GM19372 (cell line): ENCODE results near the gene ATP9A.
A peak's percentile ranks its signal among the peaks of the same experiment; 100 is the strongest.

Experiments used
- ATAC-seq: cut with Tn5 transposase; IDR thresholded peaks from one replicate; pipeline ENCODE4 v1.9.1; 2021; ENCODE audit warnings: mild to moderate bottlenecking, low read depth, moderate library complexity; ENCODE audit not compliant: unreplicated experiment

The ATP9A gene

DNA sequence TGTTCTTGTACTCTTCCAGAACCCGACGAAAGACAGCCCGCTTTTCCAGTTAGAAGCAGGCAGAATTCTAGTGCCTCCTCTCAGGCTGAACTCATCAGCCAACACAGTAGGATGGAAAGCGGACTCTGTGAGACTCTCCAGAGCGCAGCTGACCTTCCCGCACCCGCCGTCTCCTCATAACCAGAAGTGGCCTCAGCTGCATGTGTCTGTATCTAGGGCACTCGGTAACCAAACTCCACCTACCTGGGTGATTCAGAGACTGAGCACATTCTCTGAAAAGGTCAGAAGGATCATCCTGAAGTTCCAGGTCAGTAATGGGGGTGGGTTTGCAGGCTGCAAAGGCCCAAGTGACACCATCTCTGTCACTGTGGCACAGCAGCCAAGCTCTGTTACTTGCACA, 158.9 kb downstream of the ATP9A start:
- no peak for ATAC-seq

DNA sequence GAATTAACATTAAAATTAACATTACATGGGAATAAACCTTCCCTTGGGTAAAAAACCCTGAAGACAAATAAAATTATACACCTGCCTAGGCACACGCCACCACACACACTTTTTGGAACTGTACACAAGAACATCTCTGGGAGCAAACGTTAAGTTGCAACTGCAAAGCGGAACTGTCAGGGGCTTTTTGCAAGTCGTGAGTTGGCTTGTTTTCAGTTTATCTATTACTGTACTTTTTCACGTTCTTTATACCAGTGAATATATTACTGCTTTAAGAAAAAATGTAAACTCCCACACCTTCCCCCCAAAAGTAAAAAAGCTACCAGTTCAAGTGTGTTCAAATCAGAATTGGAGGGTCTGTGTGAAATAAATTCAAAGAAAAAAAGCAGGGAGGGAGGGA, 160.1 kb downstream of the ATP9A start:
- ATAC-seq = no peak

DNA sequence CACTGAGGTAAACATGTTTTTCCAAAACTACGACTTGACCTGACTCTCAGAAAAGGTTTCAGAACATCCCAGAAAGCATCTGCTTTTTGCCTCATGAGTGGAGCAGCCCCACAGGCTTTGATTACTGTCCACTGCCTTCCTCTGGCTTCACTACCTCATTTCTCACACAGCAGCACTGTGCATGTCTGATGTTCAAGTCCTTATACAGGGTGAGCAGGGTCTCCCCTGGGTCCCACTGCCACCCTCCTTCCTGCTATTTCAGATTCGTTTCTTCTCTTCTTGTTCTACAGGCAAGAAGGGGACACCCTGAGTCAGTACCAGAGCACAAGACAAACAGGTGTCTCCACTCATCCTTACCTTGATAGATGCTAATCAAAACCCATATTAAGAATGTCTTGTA, 161.0 kb downstream of the ATP9A start:
- ATAC-seq = no peak

DNA sequence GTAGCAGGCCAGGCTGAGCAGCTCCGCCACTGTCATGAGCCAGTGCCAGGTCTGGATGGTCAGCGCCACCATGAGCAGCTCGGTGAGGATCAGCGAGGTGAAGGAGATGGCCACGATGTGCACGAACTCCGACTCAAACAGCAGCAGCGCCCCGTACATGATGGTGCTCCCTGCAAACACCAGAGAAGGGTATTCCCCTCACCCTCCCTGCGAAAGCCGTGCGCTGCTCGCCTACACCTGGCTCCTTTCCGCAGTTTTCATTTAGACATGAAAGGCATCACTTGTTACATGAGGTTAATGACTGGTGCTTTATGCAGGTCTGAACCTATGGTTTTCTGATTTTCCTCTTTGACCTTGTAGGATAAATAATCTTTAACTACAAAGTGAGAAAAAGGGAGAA, 163.3 kb downstream of the ATP9A start:
- ATAC-seq = no peak

DNA sequence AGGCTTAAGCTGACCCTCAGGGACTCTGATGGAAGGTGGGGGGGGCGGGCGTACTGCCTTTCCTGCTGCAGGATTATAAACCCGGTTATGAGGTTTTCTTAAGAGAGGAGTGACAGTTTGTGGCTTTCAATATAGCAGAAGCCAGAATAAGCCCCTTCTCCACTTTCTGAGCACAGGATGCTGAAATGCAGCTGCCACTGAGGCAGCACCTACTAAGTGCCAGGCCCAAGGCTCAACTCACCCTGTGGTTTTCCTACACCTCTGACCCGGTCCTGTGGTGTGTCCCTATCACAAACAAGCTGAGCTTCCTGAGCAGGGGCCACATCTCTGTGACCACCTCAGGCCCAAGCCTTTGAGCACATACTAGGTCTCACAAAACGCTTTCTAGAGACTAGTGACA, 166.1 kb downstream of the ATP9A start:
- no peak for ATAC-seq

DNA sequence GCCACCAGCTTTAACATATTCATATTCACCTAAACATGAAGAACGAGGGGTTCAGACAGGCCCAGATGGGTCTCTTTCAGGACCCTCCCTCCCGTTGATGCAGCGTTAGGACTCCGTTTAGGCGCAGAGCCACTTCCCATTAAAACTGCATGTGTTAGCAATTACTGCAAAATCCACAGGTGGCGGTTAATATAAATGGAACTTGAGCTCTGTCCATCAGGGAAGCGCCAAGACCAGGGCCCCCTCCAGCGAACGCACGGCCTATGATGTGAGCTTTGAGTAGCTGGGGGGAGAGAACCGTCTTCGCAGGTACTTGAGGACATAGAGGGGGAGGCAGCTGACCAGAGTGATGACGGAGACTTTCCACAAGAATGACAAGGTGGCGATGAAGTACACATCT, 167.2 kb downstream of the ATP9A start:
- ATAC-seq = no peak

DNA sequence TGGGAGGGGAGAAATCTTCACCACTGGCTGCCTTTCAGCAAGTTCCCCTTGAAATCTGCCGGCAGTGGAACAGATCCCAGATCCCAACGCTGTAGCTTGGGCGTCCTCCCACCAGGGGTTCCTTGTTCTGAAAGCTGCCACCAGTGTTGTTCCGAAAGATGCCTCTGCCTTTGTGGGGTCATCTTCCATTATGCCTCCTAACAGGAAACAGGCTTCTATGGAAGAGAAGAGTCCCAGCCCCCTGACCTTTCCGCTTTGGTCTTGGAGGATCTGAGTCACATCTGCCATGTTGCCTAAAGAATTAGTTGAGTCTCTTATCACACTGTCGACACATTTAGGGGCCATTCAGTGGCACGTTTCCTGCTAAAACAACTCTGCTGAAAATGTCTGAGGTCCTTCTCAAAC, 168.2 kb downstream of the ATP9A start:
- no peak for ATAC-seq

DNA sequence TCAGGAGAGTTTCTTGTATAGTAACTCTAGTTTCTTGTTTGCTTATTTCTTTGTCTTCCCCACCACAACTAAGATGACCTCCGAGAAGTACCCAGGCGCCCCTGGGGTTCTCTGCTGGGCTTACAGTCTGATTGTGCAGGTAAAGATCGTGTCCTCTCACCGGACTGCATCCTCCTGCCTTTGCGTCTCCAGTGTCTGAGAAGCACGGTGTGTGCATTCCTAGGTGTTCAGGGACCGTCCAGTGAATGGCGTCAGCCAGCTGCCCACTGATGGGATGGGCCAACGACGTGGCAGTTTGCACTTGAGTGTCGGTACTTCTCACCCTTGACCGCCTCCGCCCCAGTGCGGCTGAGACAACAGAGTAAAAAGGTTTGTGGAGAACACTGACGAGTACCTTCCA, 169.6 kb downstream of the ATP9A start:
- ATAC-seq = no peak

DNA sequence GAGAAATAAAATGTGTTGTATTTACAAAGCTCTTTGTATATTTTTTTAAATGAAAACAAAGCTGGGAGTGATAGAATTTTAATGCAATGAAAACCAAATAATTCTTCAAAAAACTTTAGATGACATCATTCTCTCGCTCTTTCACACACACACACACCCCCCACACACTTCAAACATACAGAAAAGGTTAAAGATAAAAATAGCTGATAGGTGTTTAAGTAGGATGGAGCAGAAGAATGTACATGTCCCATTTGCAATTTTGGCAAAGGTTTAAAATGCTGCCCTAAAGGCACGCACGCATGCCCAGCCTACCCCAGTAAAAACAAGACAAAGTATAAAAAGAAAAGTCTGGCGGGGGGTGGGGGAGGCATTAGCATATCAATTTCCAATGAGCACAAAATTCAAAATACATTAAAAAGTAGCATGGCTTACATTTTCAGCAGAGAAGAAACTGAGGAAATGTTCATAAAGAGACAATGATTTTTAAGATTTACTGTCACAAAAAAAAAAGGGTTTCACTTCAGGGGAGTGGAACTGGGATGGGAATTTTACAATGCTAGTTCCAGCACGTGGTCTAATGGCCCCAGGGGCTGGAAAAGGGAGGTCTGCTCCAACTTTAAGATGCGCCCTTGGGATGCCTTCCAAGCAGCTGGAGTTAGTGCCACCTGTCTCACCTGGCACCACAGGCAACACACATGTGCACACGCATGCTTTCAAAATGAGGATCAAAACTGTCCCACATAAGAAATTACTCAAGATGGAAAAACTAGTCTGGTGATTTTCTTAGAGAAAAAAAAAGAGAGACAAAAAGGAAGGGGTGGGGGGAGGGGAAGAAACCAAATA, 170.6 kb downstream of the ATP9A start:
- ATAC-seq = no peak

DNA sequence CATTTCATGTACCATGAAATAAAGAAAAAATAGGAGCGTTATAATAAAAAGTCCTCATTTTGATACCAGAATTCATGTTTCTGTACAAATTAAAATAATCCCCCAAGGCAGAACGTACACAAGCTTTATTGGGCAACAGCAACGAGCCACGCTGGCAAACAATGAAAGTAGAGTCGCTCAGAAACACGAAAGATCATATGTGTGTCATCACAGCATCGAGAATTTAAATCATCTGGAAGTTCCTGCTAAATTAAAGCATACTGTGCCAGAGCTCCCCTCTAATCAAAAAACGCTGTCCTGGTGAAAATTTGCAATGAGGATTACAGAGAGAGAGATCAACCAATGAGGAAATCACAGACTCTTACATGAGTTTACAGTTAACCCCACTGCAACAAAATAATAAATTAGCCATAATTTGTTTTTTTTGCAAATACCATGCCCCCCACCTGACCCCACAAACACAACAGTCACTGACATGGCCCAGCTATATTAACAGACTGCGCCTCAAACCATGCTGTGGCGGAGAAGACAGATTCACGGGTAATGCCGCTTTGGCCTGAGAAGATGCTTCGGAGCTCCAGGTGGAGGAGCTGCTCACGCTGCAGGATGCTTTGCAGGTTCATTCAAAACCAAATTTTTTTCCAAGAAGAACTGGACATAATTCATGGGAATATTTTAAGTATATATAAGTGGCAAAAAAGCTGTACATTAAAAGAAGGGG, 171.4 kb downstream of the ATP9A start:
- ATAC-seq = no peak

DNA sequence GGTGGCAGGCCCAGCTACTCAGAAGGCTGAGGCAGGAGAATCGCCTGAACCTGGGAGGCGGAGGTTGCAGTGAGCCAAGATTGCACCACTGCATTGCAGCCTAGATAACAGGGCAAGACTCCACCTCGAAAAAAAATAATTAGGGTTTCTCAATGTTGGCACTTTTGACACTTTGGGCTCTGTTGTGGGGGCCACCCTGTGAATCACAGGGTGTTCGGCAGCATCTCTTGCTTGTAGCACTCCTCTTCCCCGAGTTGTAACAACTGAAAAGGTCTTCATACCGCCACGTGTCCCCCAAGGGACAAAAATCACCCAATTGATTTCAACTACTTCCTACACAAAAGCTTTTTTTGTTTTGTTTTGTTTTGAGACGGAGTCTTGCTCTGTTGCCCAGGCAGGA, 172.4 kb downstream of the ATP9A start:
- no peak for ATAC-seq

DNA sequence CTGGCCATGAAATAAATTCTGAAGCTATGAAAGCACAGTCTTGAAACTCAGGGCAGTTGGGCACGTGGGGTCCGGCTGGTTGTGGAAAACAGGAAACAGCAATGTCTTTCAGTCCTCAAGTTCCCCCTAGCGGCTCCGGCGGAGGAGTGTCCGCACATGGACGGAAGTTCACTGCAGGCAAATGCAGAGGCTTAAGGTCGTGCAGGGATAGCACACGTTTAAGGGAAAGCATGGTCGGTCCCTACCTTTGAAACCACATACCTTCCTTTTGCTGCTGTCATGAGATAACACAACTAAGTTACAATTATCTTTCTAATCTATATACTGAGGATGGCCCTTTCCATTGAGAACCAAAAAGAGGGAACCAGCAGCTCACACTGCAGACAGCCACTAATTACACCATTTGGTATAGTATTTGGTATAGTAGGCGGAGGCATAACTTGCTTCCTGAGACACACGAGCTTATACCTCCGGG, 173.1 kb downstream of the ATP9A start:
- ATAC-seq = peak; percentile 96

DNA sequence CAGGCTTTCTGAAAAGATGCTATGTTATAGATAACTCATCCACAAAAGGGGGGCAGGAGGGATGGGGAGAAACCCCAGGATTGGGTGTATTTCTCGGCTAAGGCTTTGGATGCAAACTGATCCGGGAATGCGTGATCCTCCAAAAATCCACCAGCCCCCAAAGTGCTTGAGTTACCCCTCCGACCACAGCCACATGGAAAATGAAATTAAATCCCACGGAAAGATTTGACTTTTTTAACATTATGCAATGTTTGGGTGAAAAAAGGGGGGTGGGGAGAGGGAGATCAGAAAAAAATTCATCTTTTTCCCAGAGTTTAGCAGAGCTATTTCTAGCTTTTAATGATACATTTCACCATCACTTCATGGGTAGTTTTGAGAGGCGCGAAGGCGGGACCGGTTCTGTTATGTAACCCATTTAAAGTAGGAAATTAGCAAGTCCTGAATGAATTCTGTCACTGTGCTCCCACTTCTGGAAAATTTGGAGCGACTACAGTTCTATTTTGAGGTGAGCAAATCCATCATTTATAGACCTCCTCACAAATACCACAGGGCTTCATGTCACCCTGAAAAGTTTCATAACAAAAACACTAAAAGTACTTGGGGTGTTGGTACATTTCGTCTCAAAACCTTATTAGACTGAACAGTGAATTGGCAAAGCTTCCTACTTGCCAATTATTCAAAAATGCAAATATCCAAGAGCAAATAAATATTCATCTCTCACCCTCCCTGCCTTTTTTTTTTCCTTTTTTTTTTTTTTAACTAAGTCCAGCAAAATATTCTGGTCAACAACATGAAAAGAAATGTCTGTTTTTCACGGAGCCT, 173.7 kb downstream of the ATP9A start:
- ATAC-seq = no peak

DNA sequence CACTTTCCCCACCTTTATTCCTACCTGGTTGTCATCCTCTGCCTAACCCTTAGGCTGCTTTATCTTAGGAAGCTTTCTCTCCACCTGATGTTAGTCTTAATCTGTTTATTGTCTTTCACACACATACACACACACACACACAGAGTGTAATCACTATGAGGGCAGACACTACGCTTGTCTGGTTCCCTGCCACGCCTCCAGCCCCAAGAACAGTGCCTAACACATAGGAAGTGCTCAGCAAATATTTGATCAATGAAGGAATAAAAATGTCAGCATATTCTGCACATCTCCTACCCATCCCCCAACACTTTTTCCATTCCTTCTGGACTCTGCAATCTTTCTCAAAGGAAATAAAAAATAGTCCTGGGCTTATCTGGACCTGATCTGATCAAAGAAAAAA, 174.6 kb downstream of the ATP9A start:
- ATAC-seq = no peak

DNA sequence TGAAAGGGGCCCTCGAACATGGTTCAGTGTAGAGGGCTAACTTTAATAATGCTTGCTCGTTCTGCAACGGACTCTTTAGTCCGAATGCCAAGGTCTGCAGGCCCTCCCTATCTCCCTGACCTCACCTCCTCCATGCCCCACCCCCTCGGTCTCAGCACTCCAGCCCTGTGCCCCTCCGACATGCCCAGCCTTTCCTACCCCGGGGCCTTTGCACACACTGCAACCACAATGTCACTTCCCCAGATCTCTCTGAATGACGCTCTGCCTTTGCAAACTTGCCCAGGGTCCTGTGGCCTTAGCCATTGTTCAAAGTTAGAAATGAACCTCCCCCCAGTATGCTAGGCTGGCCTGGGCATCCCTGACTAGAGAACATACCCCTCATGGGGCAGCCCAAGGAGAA, 175.6 kb downstream of the ATP9A start:
- no peak for ATAC-seq

DNA sequence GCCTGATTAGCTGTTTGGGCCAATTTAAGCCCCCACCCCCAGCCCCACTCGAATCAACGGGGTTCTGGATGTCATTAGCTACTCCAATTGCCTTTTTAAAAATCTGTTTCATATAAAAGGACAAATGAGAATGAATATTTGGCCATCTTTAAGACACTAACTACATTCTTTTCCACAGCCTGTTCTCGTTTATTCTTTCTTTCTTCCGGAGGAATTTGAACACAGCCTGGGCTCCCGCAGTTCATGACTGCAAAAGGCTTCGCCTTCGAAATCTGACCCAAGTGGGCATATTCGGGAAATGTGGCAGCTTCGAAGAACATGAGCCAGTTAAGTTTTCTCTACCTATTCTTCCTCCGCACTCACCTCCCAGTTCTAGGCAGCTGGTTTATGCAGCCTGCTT, 176.3 kb downstream of the ATP9A start:
- ATAC-seq = no peak

DNA sequence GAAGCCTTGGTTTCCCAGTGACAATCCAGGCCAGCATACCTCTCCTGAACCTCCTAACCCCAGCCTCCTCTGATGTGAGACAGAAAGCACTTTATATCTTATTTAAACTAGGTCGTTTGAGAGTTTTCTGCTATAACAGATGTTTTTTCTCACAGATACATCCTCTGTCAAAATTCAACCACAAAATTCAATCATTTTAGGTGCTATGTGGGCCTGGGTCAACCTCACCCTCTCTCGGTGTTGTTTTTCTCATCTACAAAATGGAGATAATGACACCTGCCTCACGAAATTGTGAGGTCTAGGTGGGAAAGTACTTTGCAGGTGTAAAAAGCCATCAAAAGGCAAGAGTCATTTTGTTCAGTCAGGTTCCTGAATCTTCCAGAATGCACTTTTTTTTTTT, 179.4 kb downstream of the ATP9A start:
- no peak for ATAC-seq

DNA sequence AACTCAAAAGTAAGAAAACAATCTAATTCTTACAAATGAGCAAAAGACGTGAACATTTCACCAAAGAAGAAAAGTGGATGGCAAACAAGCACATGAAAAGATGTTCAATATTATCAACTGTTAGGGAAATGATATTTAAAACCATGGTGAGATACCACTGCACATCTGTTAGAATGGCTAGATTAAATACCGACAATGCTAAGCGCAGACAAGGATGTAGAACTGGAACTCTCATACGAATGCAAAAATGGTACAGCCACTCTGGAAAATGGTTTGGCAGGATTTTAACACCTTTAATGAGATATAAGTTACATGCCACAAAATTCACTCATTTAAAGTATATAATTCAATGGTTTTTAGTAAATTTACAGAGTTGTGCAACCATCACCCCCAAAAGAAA, 181.0 kb downstream of the ATP9A start:
- ATAC-seq = no peak

DNA sequence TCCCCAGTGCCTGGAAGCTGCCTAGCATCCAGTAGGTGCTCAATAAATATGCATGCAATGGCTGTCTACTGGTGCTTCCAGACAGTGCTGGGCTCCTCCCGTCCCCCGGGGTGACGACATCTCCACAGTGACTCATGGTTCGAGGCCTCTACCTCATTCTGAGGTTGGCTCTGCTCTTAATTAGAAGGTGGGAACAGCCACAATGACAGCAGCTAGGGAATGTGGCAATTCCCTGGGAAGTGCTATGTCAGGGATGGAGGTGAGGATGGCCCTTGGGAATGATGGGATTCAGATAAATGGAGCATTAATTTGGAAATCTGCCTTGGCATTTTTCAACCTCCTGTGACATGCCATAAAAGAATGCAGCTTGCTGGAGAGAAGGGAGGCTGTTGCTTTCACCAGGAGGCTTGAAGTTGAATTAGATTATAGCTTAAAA, 182.2 kb downstream of the ATP9A start:
- no peak for ATAC-seq

DNA sequence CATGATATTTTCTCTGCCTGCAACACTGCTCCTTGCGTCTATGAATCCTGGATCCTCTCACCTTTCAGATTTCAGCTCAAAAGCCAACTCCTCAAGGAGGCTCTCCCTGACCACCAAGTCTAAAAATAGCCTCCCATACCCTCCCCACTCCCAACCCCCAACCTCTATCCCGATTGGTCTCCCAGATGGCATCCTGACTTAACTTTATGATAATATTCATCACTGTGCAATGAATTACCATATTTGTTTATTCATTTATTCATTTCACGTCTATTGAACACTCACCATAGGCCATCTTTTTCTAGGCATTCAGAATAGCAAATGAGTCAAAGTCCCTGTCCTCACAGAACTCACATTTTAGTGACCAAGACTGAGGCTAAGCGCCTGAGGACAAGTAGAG, 183.0 kb downstream of the ATP9A start:
- ATAC-seq = no peak

DNA sequence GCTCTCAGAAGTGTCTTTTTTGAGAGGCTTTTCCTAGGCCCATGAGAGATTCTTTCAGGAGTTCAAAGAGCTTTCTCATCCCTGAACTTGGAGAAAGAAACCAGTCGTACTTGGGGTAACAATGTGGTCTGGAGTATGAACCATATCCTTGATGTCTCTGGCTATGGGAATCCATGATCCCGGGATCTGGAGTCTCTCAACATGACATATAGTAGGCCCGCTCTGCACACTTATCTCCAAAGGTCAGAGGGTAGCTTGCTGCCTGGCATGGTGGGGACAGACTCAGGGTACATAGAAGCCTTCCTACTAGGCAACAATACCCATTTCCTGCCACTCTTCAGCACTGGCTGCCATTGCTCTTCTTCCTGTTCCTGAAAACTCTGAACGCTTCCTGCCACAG, 183.5 kb downstream of the ATP9A start:
- no peak for ATAC-seq
